UCSD-AML1 (cell line): ENCODE results near the gene FHOD3.
"Not testable (repeated sequence)": the region's sequence is repeated elsewhere in the genome, so short reads cannot be mapped to it uniquely, and the experiment has no call there.

Source experiments
- DNase-seq: peaks from one replicate; lab custom pipeline; 2025; ENCODE audit not compliant: unreplicated experiment; lab: John Stamatoyannopoulos, UW

Gene FHOD3

GRCh38 chr18:36535202-36535935 is 237.9 kb downstream of the FHOD3 start:
- no peak for DNase-seq

- DNase-seq: no peak
These were observed 238.9 kb downstream of the FHOD3 start for GRCh38 chr18:36536426-36536825.

- no peak for DNase-seq
These were observed 239.8 kb downstream of the FHOD3 start for GRCh38 chr18:36537289-36537688.

- DNase-seq: no peak
These were observed 242.2 kb downstream of the FHOD3 start for GRCh38 chr18:36539674-36540231.

- DNase-seq: no peak
These were observed 245.5 kb downstream of the FHOD3 start for GRCh38 chr18:36543030-36543429.

- DNase-seq: no peak
These were observed 246.6 kb downstream of the FHOD3 start for GRCh38 chr18:36543991-36544725.

- no peak for DNase-seq
These were observed 248.4 kb downstream of the FHOD3 start for GRCh38 chr18:36545821-36546427.

GRCh38 chr18:36546876-36547275 is 249.4 kb downstream of the FHOD3 start:
- no peak for DNase-seq

GRCh38 chr18:36547544-36547943 is 250.0 kb downstream of the FHOD3 start:
- no peak for DNase-seq

GRCh38 chr18:36551274-36551673 is 253.8 kb downstream of the FHOD3 start:
- not testable (repeated sequence) for DNase-seq

GRCh38 chr18:36558234-36558633 is 260.7 kb downstream of the FHOD3 start:
- no peak for DNase-seq

GRCh38 chr18:36559149-36559857 is 261.8 kb downstream of the FHOD3 start:
- DNase-seq: no peak

GRCh38 chr18:36560187-36560586 is 262.7 kb downstream of the FHOD3 start:
- DNase-seq: no peak

- DNase-seq: no peak
These were observed 263.5 kb downstream of the FHOD3 start for GRCh38 chr18:36561046-36561445.

- DNase-seq: no peak
These were observed 267.3 kb downstream of the FHOD3 start for GRCh38 chr18:36564841-36565240.

GRCh38 chr18:36567800-36568199 is 270.3 kb downstream of the FHOD3 start:
- DNase-seq: no peak

GRCh38 chr18:36568487-36568886 is 271.0 kb downstream of the FHOD3 start:
- DNase-seq: no peak

GRCh38 chr18:36572135-36572856 is 274.8 kb downstream of the FHOD3 start:
- DNase-seq: peak; percentile 35

- DNase-seq: no peak
These were observed 278.8 kb downstream of the FHOD3 start for GRCh38 chr18:36576339-36576738.

- no peak for DNase-seq
These were observed 281.6 kb downstream of the FHOD3 start for GRCh38 chr18:36578871-36579710.
